Loucy (cell line): Measurements from ENCODE around the gene GCNT2.

Experiments
- H2AFZ ChIP-seq: fragments of 200-600 bp; sonication (generic); 2 replicates; pipeline ENCODE4 v1.6.0; 2016; ENCODE audit warnings: antibody characterized with exemption, mild to moderate bottlenecking, low read length, moderate library complexity
- H3F3A ChIP-seq: fragments of 200-600 bp; 2 replicates; pipeline ENCODE4 v1.6.0; 2016; ENCODE audit warnings: antibody characterized with exemption, low read depth, mild to moderate bottlenecking
- H3K27me3 ChIP-seq: fragments of 200-600 bp; sonication (generic); 2 replicates; pipeline ENCODE4 v1.6.1; 2014; ENCODE audit warnings: low read length, mild to moderate bottlenecking; ENCODE audit not compliant: insufficient read depth, poor library complexity, severe bottlenecking
- H3K36me3 ChIP-seq: fragments of 200-600 bp; sonication (generic); 2 replicates; pipeline ENCODE4 v1.6.1; 2016; ENCODE audit warnings: low read length; ENCODE audit not compliant: insufficient read depth
- H3K4me1 ChIP-seq: fragments of 200-600 bp; sonication (generic); 2 replicates; pipeline ENCODE4 v1.5.1; 2014; ENCODE audit warnings: low read length, mild to moderate bottlenecking; ENCODE audit not compliant: insufficient read depth, poor library complexity, severe bottlenecking
- H3K4me2 ChIP-seq: fragments of 200-600 bp; sonication (generic); 2 replicates; pipeline ENCODE4 v1.6.0; 2014; ENCODE audit warnings: antibody characterized with exemption, low read length, low read depth, mild to moderate bottlenecking; ENCODE audit not compliant: poor library complexity, severe bottlenecking
- H3K4me3 ChIP-seq: fragments of 200-600 bp; sonication (generic); 2 replicates; pipeline ENCODE4 v1.5.1; 2014; ENCODE audit warnings: low read length, mild to moderate bottlenecking, mixed read lengths; ENCODE audit not compliant: poor library complexity, severe bottlenecking
- H3K79me2 ChIP-seq: fragments of 200-600 bp; sonication (generic); 2 replicates; pipeline ENCODE4 v1.6.1; 2014; ENCODE audit warnings: low read length; ENCODE audit not compliant: insufficient read depth
- H3K9ac ChIP-seq: fragments of 200-600 bp; sonication (generic); 2 replicates; pipeline ENCODE4 v1.6.0; 2014; ENCODE audit warnings: mild to moderate bottlenecking, low read depth, low read length, moderate library complexity; ENCODE audit not compliant: poor library complexity, severe bottlenecking
- H3K9me2 ChIP-seq: fragments of 200-600 bp; sonication (generic); replicated peaks from 2 replicates; pipeline ENCODE4 v1.6.1; 2016; ENCODE audit warnings: low read depth, low read length, mixed read lengths
- H3K9me3 ChIP-seq: fragments of 200-600 bp; sonication (generic); 2 replicates; pipeline ENCODE4 v1.6.1; 2014; ENCODE audit warnings: mild to moderate bottlenecking, antibody characterized with exemption, low read length, low read depth; ENCODE audit not compliant: insufficient read depth
- H4K20me1 ChIP-seq: fragments of 200-600 bp; sonication (generic); 2 replicates; pipeline ENCODE4 v1.6.0; 2014; ENCODE audit warnings: antibody characterized with exemption, low read length, mild to moderate bottlenecking; ENCODE audit not compliant: insufficient read depth, poor library complexity, severe bottlenecking
- EZH2phosphoT487 ChIP-seq: fragments of 200-600 bp; IDR thresholded peaks from 2 replicates; pipeline ENCODE4 v1.6.1; 2018; ENCODE audit warnings: antibody characterized with exemption, mild to moderate bottlenecking, moderate library complexity, borderline replicate concordance
- TF ChIP-seq, protein P1 (sequence below): fragments of 200-600 bp; sonication (generic); conservative IDR thresholded peaks from 2 replicates; pipeline ENCODE4 v1.5.1; 2014; ENCODE audit warnings: mild to moderate bottlenecking, antibody characterized with exemption, low read length

The GCNT2 gene

GRCh38 chr6:10621213-10621612, 100.1 kb downstream of the GCNT2 start:
- H3K4me1 ChIP-seq = no peaks in the 10 kb centered on the region
- no peaks in the 10 kb centered on the region for H3K9me2 ChIP-seq
- no peak overlapping the region for H3K4me2 ChIP-seq
- no peaks in the 10 kb centered on the region for H3K9me3 ChIP-seq
- H4K20me1 ChIP-seq = no peaks in the 10 kb centered on the region
- no peak overlapping the region for H3K4me3 ChIP-seq
- H3K79me2 ChIP-seq = no peaks in the 10 kb centered on the region
- H3K36me3 ChIP-seq = peaks cover 26% of the 10 kb centered on the region; the same call in 1 of the 2 replicates
- TF ChIP-seq, protein P1, sequence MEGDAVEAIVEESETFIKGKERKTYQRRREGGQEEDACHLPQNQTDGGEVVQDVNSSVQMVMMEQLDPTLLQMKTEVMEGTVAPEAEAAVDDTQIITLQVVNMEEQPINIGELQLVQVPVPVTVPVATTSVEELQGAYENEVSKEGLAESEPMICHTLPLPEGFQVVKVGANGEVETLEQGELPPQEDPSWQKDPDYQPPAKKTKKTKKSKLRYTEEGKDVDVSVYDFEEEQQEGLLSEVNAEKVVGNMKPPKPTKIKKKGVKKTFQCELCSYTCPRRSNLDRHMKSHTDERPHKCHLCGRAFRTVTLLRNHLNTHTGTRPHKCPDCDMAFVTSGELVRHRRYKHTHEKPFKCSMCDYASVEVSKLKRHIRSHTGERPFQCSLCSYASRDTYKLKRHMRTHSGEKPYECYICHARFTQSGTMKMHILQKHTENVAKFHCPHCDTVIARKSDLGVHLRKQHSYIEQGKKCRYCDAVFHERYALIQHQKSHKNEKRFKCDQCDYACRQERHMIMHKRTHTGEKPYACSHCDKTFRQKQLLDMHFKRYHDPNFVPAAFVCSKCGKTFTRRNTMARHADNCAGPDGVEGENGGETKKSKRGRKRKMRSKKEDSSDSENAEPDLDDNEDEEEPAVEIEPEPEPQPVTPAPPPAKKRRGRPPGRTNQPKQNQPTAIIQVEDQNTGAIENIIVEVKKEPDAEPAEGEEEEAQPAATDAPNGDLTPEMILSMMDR = no peak
- TF ChIP-seq EZH2phosphoT487 = no peak
- H2AFZ ChIP-seq = no peak overlapping the region
- H3K27me3 ChIP-seq = no peaks in the 10 kb centered on the region
- H3K9ac ChIP-seq = no peak overlapping the region
- H3F3A ChIP-seq = no peaks in the 10 kb centered on the region

- Histone ChIP-seq H3K9ac (no peak overlapping the region), H3K79me2 (no peaks in the 10 kb centered on the region), H3K4me2 (no peak overlapping the region), H4K20me1 (no peaks in the 10 kb centered on the region), H3K9me2 (no peaks in the 10 kb centered on the region), H3F3A (no peaks in the 10 kb centered on the region), H2AFZ (no peak overlapping the region), H3K27me3 (no peaks in the 10 kb centered on the region), H3K4me3 (no peak overlapping the region), H3K9me3 (no peaks in the 10 kb centered on the region), H3K4me1 (no peaks in the 10 kb centered on the region), H3K36me3 (peaks cover 28% of the 10 kb centered on the region; the same call in 1 of the 2 replicates)
- no peak for TF ChIP-seq EZH2phosphoT487
- TF ChIP-seq, protein P1 = 0 out of 2 replicates have a peak, but pooled peaks have one; percentile 15
These were observed 100.7 kb downstream of the GCNT2 start for GRCh38 chr6:10621847-10622246.

DNA sequence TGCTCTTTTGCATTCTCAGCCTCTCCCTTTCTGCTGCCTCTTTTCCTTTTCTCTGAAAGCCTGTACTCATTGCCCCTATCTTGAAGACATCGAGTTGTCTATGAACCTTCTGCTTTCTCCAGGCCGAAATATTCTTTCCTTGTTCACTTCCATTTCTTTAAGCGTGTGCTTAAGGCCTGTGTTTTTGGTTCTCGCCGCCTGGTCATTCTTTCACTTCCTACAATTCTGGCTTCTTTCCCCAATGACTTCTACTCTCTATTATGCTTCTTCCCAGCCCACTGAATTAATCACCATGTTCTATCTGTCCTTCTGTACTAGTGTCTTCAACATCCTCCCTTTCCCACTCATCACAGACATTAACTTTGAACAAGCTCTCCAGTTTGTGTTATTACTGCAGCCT, 103.7 kb downstream of the GCNT2 start:
- Histone ChIP-seq H3K4me1 (no peaks in the 10 kb centered on the region), H3K36me3 (peaks cover 28% of the 10 kb centered on the region; the same call in 1 of the 2 replicates), H3K9ac (no peak overlapping the region), H3K27me3 (no peaks in the 10 kb centered on the region), H2AFZ (no peak overlapping the region), H3F3A (no peaks in the 10 kb centered on the region), H3K9me2 (no peaks in the 10 kb centered on the region), H3K4me2 (no peak overlapping the region), H3K79me2 (no peaks in the 10 kb centered on the region), H4K20me1 (no peaks in the 10 kb centered on the region), H3K4me3 (no peak overlapping the region), H3K9me3 (no peaks in the 10 kb centered on the region)
- TF ChIP-seq, protein P1 = no peak
- no peak for TF ChIP-seq EZH2phosphoT487
